Adrenal gland (tissue), 12 donors: Measurements from ENCODE around the gene AKAP5. TPM values are rescaled to one million over a fixed set of nuclear protein-coding genes. Genes with fewer than 3 reads are reported as not detected.

Experiments used
- DNase-seq, 7 donors: peaks; one replicate each; pipeline ENCODE4 v3.0.0-alpha.2; 2019 to 2020
- H3K27ac ChIP-seq, 5 donors: fragments of 200-600 bp; sonication (generic) in 4 of 5; 1 replicate in 3 of 5; 2 replicates in 2 of 5; pipeline versions ENCODE4 v1.5.1 to v1.8.0; 2016 to 2020; ENCODE audit warnings: mild to moderate bottlenecking in 1 of 5
- H3K27me3 ChIP-seq: fragments of 200-600 bp; 2 replicates; pipeline ENCODE4 v1.8.0; 2021
- H3K36me3 ChIP-seq, 2 donors: fragments of 200-600 bp; replicated peaks in 1 of 2; 1 replicate in 1 of 2; 2 replicates in 1 of 2; pipeline versions ENCODE4 v1.5.1 to v1.8.0; 2018 to 2022
- H3K4me1 ChIP-seq, 2 donors: fragments of 200-600 bp; replicated peaks in 1 of 2; 1 replicate in 1 of 2; 2 replicates in 1 of 2; pipeline versions ENCODE4 v1.5.1 to v1.8.0; 2018 to 2021
- H3K4me3 ChIP-seq, 4 donors: fragments of 200-600 bp; sonication (generic) in 3 of 4; one replicate each; pipeline ENCODE4 v1.5.1; 2016 to 2018
- H3K9me3 ChIP-seq, 3 donors: fragments of 200-600 bp; sonication (generic) in 1 of 3; replicated peaks in 1 of 3; 1 replicate in 2 of 3; 2 replicates in 1 of 3; pipeline versions ENCODE4 v1.5.1 to v1.8.0; 2016 to 2021
- POLR2A ChIP-seq, 2 donors: fragments of 450-650 bp; IDR thresholded peaks; one replicate each; pipeline ENCODE4 v1.6.1; 2017; ENCODE audit warnings: antibody characterized with exemption in 2 of 2, mild to moderate bottlenecking in 2 of 2, moderate library complexity in 1 of 2
- WGBS, 4 donors: extraction: QIAGEN DNeasy Blood & Tissue Kit in 2 of 4; methylation state at CpG; one replicate each; pipeline versions ENCODE4 v1.1.5 to v1.1.7; 2013 to 2017; 5-methylcytosine and 5-hydroxymethylcytosine counted together
- intact Hi-C, 2 donors: fragments of 100-400 bp; cut with DNase I; formaldehyde crosslinking; loops; one replicate each; pipeline versions ENCODE4 v1.14.1 to v1.15.0; 2022 to 2023
- polyA plus RNA-seq, 3 donors: library from polyadenylated mRNA; stranded (reverse); fragments of 200-250 nt in 2 of 3; fragments of 350-450 nt in 1 of 3; fragmentation: Illumina TruSeq in 1 of 3; extraction: RNeasy Lipid Tissue Mini Kit (QIAGEN cat#74804) in 1 of 3; gene quantifications; one replicate each; pipeline ENCODE4 v1.2.3, GENCODE V29; 2013 to 2014
- total RNA-seq, 9 donors: library from RNA; depleted of rRNA in 4 of 9; stranded (reverse); fragments of >200 nt in 4 of 9; fragments of 120-200 nt in 1 of 9; fragmentation: NEBNext Ultra II Directional in 1 of 9; extraction: Animal tissue kit (Norgen Biotek cat#: 25700) in 1 of 9; gene quantifications; one replicate each; pipeline versions ENCODE4 v1.1.0 to v1.2.4, GENCODE V29; 2013 to 2023
- TF ChIP-seq, protein P1 (sequence below), 6 experiments: fragments of 450-650 bp in 4 of 6; fragments of 200-600 bp in 2 of 6; sonication (generic) in 1 of 6; IDR thresholded peaks; 1 replicate in 5 of 6; 2 replicates in 1 of 6; pipeline versions ENCODE4 v1.5.1 to v1.8.0; 2016 to 2021; ENCODE audit warnings: antibody characterized with exemption in 6 of 6, mild to moderate bottlenecking in 2 of 6, moderate library complexity in 1 of 6
- donor health status: healthy with polysubstance abuse.
- donor health status: Bipolar disorder and iron deficiency.
- donor health status: DM: yes; HTN: yes; CAD: no.
- donor health status: DM: no; HTN: no; CAD: no.
- donor health status: DM: no; HTN: no; CAD: no.
- donor health status: DM: yes; HTN: yes; CAD: no.

AKAP5 gene
- total and polyA plus RNA-seq, 12 donors: 0.06 to 0.78 (median 0.26) TPM

DNA sequence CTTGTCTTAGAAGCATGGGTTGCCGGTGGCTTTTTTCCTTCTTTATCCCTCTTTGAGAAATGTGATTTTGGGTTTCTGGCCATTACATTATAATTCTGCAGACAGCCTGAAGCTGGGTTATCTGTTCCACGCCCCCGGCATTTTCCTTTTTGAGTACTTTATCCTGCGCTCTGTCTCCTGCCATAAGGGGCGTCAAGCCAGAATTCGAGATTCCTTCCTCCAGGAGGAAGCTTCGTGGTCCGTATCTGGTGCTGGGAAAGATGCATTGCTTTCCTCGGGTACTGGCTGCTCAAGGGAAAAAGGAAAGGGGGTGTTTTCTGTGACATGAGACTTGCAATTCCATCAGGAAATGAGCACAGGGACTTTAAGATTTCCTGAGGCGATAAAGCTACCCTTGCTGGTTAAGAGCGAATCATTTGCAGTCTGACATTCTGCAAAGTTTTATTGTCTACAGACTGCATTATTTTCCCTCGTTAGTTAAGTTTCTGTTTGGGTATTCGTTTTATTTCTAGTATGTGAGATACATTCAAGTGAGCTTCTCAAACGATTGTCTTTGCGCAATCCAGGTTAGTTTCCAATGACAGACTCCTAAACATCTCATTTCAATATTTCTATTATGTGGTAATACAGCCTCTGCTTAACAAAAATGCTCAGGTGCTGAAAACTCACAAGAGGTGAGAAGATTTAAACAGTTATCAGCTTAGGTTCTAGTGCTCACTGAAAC lies 694 bp downstream of the AKAP5 start:
- peaks cover 9 to 12% of the 10 kb centered on the region in 2 donors for H3K4me1 ChIP-seq
- peak in 6 of 7 donors; percentile 20 to 62 (median 26) for DNase-seq
- H3K27me3 ChIP-seq: no peaks in the 10 kb centered on the region
- intact Hi-C loops: no loop called here
- peak overlapping the region in 3 of 4 donors; percentile 28 to 91 (median 65) for H3K4me3 ChIP-seq
- TF ChIP-seq, protein P1, sequence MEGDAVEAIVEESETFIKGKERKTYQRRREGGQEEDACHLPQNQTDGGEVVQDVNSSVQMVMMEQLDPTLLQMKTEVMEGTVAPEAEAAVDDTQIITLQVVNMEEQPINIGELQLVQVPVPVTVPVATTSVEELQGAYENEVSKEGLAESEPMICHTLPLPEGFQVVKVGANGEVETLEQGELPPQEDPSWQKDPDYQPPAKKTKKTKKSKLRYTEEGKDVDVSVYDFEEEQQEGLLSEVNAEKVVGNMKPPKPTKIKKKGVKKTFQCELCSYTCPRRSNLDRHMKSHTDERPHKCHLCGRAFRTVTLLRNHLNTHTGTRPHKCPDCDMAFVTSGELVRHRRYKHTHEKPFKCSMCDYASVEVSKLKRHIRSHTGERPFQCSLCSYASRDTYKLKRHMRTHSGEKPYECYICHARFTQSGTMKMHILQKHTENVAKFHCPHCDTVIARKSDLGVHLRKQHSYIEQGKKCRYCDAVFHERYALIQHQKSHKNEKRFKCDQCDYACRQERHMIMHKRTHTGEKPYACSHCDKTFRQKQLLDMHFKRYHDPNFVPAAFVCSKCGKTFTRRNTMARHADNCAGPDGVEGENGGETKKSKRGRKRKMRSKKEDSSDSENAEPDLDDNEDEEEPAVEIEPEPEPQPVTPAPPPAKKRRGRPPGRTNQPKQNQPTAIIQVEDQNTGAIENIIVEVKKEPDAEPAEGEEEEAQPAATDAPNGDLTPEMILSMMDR (IDR thresholded peaks at IDR 0.05): peak in 3 of 6 experiments; percentile 10 to 44 (median 14)
- no peak for TF ChIP-seq POLR2A (IDR thresholded peaks at IDR 0.05)
- 8% methylated on average over 15 of the region's 15 CpGs for WGBS, 4 donors
- no peaks in the 10 kb centered on the region for H3K9me3 ChIP-seq
- no peaks in the 10 kb centered on the region for H3K36me3 ChIP-seq
- H3K27ac ChIP-seq: peak overlapping the region in 3 of 5 donors; percentile 8 to 68 (median 63)

DNA sequence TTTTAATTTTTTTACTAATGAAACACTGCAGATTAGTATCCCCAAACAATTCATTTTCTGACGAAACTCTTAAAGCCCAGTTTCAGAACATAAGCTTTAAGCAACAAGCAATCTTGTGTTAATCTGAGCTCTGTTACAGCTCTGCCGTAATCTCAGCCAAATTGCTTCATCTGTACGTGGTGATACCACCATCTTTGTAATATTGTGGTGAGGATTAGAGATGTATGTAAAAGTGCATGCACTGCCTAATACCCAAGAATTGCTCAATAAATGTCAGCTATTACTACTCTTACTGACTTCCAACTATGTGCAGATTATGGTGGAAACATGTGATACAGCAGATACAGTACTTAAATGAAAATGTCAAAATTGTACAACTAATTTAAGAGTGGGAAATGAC lies 1.8 kb downstream of the AKAP5 start:
- H3K4me1 ChIP-seq: peaks cover 9 to 12% of the 10 kb centered on the region in 2 donors
- no peaks in the 10 kb centered on the region for H3K36me3 ChIP-seq
- H3K4me3 ChIP-seq: no peak overlapping the region
- WGBS, 4 donors: 80 to 88% (median 82%) methylated on average over 3 of the region's 3 CpGs
- no peak for DNase-seq
- TF ChIP-seq, protein P1 (IDR thresholded peaks at IDR 0.05): no peak
- no peak for TF ChIP-seq POLR2A (IDR thresholded peaks at IDR 0.05)
- no peak overlapping the region for H3K27ac ChIP-seq
- intact Hi-C loops: no loop called here
- H3K27me3 ChIP-seq: no peaks in the 10 kb centered on the region
- H3K9me3 ChIP-seq: no peaks in the 10 kb centered on the region

DNA sequence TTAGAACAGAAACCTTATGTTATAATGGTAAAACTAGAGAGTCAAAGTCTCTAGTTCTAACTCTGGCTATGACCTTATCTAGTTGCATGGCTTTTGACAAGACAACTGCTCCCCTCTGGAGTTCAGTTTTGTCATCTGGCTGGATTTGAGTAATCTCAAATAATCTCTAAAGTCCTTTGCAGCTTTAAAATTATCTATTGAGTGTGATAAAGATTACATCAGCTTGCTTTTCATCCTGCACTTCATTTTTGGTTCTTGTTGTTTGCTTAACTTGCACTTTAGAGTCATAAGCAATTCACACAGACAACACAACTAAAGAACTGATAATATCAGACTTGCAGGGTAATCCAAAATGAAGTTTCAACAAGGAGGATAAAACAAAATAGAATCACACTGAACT lies 2.3 kb downstream of the AKAP5 start:
- no peak for DNase-seq
- Histone ChIP-seq H3K9me3 (no peaks in the 10 kb centered on the region), H3K4me3 (no peak overlapping the region), H3K27ac (no peak overlapping the region), H3K36me3 (no peaks in the 10 kb centered on the region), H3K27me3 (no peaks in the 10 kb centered on the region), H3K4me1 (peaks cover 9 to 12% of the 10 kb centered on the region in 2 donors)
- TF ChIP-seq, protein P1 (IDR thresholded peaks at IDR 0.05): no peak
- TF ChIP-seq POLR2A (IDR thresholded peaks at IDR 0.05): no peak
- intact Hi-C loops: no loop called here

DNA sequence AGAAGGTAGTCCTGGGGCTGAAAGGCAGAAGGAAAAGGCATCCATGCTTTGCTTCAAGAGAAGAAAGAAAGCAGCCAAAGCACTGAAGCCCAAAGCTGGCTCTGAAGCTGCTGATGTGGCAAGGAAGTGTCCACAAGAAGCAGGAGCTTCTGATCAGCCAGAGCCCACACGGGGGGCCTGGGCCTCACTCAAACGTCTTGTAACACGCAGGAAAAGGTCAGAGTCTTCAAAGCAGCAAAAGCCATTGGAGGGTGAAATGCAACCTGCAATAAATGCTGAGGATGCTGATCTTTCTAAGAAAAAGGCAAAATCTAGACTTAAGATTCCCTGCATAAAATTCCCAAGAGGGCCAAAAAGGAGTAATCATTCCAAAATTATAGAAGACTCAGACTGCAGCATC lies 3.2 kb downstream of the AKAP5 start:
- TF ChIP-seq POLR2A (IDR thresholded peaks at IDR 0.05): no peak
- TF ChIP-seq, protein P1 (IDR thresholded peaks at IDR 0.05): no peak
- intact Hi-C loops: no loop called here

More for the DNA sequence above, 3.2 kb downstream of the AKAP5 start:
- WGBS, 4 donors: 69 to 83% (median 79%) methylated on average over 3 of the region's 3 CpGs
- no peaks in the 10 kb centered on the region for H3K36me3 ChIP-seq
- no peaks in the 10 kb centered on the region for H3K27me3 ChIP-seq
- no peaks in the 10 kb centered on the region for H3K9me3 ChIP-seq
- no peak overlapping the region for H3K27ac ChIP-seq
- H3K4me1 ChIP-seq: peaks cover 9 to 12% of the 10 kb centered on the region in 2 donors
- DNase-seq: no peak
- H3K4me3 ChIP-seq: no peak overlapping the region
